HG03439 (cell line): ENCODE data around the gene ZBTB47.

Source experiments
- ATAC-seq: cut with Tn5 transposase; IDR thresholded peaks from one replicate; pipeline ENCODE4 v1.9.1; 2021; ENCODE audit warnings: mild to moderate bottlenecking, moderate library complexity; ENCODE audit not compliant: unreplicated experiment

The ZBTB47 gene

DNA sequence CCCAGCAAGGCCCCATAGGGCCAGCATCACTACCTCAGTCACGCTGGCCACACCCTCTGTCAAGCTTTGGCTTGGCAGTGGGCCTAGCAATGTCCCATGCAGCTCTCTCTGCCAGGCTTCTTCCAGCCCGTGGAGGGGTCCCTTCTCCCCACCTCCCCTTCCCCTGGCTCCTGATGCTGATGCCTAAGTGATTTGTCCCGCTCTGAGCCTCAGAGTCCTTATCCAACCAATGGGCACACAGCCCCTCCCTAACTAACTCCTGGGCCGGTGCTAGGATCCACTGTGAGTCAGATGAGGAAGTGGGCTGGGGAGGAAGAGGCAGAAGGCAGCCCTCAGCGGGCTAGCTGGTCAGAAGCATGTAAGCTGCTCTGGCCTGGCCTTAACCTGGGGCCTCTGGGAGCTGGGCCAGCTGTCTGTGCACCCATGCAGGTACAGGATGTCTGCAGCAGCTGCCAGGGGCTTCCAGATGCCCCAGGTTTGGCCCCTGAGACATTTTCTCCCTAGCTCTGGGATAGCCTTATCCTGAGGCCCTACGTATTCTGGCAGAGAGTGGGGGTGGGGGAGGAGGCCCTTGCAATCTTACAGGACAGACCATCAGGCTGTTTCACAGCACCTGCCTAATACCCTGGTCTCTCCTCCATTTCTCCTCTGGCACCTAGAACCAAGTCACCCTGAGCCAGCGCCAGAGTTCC is 740 bp upstream of the ZBTB47 start:
- ATAC-seq = no peak

DNA sequence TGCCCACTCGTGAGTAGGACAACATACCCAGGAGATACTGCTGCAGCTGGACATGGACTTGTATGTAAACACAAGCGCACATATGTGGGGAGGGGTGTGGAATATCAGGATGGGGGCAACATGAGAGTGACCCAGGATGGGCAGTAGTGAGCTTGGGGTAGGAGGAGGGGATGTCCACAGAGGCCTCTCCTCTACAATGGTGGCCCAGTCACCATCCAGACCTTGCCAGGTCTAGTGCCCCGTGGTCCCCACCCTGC is 266 bp upstream of the ZBTB47 start:
- no peak for ATAC-seq

DNA sequence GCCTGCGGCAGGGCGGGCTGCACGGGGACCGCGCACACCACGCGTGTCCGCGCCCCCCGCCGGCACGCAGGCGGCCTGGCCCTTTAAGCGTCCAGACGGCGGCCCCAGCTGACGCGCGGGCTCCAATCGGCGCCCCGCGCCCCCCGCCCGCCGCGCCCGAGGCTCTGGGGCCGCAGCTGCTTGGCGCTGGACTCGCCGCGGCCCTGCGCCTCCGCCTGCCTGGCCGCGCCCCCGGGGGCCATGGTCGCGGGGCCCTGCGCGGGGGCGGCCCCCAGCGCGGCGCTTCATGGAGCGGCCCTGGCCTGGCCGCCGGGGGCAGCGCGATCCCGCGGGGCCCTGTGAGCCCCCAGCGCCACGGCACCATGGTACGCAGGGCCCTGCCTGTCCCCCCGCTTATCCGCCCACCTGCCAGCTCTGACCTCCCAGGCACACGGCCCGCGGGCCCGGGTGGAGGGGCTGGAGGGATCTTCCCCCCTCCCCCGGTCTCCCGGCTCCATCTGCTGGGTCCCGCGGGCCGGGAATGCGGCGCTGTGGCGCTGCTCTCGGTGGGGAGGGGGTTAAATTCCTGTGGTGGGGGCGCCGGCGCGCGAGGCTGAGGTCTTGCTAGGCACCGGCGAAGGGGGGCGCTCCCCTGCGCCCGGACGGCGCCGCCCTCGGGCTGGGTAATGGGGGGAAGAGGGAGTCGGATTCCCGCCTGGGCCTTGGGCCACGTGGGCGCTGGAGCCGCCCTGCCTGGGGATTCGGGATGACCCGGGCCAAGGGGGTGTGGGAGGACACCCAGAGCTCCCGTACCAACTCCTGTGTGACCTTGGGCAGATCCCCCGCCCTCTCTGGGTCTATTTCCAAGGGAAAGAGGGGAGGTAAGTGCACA is 1.1 kb downstream of the ZBTB47 start:
- no peak for ATAC-seq

DNA sequence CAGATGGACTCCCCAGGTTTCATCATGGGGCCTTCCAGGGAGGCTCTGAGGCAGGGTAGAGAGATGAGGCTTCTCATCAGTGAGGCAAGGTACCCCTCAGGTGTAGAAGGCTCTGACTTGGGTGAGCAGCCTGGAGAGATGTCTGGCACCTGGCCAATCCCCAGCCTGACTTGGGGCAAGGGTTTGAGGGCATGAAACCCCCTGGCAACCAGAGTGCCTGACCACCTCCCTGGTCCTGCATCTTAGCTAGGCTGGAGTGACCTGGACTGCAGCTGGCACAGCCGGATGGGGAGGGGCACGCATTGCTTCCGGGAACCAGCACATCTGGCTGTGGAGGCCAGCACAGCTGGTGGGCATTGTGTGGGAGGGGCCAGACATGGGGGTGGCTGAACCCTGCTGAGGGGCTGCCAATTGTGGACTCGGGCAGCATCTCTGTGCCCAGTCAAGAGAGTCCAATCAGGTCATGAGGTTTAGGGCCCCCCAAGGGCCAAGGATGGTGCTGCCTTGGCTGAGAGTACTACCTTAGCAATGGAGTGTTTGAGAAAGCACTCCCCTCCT is 1.9 kb downstream of the ZBTB47 start:
- ATAC-seq = no peak

DNA sequence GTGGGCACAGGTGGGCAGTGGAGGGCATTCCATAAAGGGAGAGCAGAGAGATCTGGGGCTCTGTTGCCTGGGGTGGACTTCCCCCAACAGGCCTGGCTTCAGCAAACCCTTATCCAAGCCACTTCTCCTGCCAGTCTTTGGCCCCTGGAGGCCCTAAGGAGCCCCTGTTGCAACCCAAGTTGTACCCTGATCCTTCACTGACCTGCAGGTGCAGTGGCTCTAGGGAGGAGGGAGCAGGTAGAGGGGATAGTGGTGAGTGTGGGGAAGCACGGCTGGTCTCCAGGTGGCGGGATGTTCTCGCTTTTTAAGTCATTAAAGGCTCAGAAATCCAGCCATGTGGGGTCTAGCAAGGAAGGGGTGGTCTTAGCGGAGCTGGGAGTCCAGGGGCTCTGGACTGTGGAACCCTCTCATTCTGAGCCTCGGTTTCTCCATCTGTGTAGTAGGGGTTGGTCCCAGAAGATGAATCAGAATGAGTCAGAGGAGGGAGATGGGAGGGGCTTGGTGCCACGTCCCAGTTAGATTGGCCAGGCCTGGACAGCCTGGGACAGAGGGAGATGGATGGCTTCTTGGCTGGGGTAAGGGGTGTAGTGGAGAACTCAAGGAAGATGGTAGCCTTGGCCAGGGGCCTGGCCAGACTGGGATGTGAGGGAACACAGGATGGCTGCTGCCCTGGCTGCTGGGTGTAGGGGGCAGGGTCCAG is 2.6 kb downstream of the ZBTB47 start:
- ATAC-seq = no peak

DNA sequence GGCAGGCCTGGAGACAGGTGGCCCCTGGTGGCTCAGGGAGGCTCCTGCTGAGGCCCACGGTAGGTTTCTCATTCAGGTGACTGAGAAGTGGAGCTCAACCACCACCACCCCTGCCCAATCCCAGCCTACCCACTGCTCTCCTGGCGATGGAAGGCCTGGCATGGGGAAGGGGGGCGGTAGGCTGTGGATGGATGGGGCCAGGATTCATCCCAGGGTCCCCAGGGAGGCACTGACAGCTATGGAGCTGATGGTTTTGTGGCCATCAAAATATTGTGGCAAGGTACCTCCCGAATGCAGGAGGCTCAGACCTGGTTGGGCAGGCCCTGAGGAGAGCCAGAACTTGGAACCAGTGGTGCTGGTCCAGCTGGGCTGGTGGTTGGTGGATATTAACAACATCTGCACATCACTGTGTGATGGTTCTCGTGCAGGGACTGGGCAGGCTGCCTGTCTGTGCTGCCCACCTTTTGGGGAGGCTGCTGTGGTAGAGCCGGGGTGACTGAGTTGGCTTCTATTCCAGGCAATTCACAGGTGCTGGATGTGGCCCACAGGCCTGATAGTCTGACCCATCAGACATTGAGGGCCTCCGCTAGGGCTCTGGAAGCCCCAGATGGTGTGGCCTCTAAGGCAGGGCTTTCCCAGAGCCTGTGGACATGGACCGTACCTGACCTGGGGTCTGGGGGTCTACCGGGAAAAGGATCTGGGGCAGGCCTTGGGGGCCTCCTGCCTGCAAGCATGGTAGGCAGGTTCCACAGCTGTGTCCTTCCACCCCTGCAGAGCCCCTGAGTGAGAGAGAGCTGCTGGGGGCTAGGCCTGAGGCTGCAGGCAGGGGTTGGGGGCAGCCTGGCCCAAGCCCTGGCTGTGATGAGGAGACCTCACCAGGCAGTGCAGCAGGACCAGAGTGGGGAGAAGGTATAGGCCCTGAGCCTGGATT is 3.4 kb downstream of the ZBTB47 start:
- ATAC-seq = no peak

DNA sequence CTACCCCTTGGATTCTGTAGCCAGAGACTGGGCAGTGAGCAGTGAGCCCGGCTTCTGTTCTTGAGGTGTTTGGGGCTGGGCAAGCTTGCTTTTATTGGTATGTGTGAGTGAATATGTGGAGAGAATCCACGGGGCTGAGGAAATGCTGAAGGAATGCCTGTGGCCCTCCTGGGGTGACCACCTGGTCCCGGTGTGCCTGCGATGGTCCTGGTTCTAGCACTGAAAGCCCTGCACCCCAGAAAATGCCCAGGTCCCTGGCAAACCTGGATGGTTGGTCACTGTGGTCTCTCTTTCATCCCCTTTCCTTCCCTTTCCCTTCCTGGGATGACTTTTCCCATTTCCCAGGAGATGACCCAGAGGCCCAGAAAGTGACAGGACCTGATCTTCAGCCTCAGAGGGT is 4.2 kb downstream of the ZBTB47 start:
- ATAC-seq = no peak

DNA sequence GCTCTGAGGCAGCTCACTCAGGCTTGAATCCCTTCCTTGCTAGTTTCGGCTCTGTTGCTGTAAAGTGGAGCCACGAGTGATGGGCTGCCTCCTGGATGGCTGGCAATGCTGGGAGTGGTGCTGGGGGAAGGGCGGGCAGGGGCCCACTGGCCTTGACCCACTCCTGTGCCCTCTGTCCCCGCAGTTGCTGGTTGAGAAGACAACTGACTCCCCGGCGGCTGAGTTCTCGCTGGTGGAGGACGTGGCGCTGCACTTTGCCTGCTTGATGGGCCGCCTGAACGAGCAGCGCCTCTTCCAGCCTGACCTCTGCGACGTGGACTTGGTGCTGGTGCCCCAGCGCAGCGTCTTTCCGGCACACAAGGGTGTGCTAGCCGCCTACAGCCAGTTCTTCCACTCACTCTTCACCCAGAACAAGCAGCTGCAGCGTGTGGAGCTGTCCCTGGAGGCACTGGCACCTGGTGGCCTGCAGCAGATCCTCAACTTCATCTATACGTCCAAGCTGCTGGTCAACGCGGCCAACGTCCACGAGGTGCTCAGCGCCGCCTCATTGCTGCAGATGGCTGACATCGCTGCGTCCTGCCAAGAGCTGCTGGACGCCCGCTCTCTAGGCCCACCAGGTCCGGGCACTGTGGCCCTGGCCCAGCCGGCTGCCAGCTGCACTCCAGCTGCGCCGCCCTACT is 4.7 kb downstream of the ZBTB47 start:
- ATAC-seq = no peak

DNA sequence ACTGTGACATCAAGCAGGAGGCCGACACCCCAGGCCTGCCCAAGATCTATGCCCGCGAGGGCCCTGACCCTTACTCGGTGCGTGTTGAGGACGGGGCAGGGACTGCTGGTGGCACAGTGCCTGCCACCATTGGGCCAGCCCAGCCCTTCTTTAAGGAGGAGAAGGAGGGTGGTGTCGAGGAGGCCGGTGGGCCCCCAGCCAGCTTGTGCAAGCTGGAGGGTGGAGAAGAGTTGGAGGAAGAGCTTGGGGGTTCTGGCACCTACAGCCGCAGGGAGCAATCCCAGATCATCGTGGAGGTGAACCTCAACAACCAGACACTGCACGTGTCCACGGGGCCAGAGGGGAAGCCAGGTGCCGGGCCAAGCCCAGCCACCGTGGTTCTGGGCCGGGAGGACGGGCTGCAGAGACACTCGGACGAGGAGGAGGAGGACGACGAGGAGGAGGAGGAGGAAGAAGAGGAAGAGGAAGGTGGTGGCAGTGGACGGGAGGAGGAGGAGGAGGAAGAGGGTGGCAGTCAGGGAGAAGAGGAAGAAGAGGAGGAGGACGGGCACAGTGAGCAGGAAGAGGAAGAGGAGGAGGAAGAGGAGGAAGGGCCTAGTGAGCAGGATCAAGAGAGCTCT is 5.4 kb downstream of the ZBTB47 start:
- no peak for ATAC-seq

DNA sequence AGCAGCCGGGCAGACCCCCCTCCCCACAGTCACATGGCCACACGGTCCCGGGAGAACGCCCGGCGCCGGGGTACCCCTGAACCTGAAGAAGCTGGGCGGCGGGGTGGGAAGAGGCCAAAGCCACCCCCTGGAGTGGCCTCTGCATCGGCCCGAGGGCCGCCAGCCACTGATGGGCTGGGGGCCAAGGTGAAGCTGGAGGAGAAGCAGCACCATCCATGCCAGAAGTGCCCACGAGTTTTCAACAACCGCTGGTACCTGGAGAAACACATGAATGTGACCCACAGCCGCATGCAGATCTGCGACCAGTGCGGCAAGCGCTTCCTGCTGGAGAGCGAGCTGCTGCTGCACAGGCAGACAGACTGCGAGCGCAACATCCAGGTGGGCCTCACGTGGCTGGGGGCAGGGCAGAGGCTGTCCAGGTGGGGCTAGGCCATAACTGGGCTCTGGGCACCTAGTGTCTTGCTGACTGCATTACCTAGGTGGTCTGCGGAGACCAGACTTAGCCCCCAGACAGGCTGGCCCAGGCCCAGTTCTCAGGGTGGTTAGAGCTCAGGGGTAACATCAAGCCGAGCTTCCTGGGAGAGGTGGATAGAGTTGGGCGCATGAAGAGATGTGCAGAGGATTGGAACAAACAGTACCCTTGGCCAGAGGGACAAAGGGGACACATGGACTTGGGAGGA is 6.1 kb downstream of the ZBTB47 start:
- ATAC-seq = no peak

DNA sequence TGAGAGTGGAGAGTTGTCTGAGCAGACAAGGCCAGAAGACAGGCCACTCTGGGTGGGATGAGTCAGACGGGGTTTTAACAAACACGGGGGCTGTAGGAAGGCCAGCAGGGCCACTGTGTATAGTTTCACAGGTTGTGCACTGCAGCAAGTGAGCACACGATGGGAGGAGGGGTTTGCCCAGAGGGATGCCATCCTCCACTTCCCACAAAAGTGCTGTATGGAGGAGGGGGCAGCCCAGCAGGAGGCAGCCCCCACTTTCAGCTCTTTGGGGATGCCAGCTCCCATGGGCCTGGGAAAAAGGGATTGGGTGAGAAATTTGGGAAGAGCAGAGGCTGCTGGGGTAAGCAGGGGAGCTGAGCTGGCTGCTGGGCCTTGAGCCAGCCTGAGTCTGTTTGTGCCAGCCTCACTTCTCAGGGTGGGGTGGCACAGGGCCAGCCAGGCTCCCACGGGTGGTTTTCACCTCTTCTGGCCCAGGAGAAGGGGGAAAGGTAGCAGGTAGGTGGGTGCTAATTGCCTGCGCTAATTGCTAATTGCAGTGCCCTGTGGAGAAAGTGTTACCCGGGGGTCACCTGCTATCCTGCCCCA is 6.7 kb downstream of the ZBTB47 start:
- ATAC-seq = no peak

DNA sequence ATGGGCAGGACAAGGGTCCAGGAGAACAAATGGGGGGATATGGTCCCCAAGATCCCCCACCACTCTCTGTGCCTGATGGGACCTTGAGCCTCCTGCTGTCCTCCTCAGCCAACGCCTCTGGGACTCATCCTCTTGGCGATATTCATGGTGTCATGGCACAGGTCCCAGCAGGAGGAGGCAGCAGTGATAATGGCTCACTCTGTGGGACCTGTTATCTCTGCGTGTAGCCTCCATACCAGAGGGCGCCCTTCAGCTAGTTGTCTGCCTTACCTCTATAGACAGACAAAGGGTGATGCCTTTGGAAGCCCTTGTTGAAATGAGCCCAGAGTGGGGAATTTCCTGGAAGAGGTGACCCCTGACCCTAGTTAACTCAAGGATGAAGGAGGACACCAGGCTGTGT is 7.4 kb downstream of the ZBTB47 start:
- ATAC-seq = no peak

DNA sequence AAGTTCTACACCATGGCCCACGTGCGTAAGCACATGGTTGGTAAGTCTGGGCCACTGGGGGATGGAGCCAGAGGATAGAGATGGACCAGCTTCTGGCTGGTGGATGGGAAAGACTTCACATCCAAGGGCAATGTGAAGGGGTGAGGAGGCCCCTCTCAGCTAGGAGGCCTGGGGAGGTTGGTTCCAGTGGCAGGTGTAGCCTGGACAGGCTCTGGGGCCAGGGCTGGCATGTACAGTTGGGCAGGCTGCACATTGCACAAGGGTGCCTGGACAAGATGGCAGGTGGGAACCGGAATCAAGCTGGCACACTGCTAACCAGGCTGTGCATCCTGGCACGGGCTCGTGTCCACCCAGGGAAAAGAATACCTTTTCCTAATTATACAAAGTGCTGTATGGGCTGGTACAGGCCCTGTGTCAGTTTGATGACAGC is 8.1 kb downstream of the ZBTB47 start:
- ATAC-seq = no peak

DNA sequence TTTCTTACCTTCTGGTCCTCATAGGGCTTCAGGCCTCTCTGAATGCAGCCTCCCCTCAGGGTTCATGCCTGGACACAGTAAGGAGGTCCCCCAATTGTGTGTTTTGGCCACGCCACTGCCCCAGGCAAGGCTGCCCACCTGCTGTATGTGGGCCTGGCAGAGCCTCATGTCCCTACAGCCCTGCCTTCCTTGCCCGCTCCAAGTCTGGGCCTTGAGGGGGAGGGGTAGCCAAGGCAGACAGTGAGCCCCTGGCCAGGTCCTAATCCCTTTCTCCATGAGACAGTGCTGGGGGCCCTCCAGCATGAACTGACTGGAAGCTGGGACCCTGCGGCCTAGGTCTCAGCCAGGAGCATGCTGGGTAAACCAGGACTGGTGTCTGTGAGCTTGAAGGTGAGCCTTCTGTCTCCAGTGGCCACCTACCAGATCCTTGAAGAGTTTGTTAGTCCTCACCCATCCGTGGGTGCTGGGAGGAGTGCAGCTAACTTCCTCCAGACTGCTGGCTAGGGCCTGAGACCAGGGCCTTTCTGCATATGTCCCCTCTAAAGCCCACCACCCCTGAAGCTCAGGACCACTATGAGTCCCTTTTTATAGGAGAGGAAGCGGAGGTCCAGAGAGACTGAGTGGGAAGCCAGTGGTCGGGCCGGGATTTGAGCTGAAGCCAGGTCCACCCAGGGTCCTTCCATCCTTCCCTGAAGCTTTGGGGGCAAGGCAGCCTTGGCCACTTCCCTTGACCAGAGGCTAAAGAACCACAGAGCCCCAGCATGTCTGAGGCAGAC is 8.7 kb downstream of the ZBTB47 start:
- no peak for ATAC-seq

DNA sequence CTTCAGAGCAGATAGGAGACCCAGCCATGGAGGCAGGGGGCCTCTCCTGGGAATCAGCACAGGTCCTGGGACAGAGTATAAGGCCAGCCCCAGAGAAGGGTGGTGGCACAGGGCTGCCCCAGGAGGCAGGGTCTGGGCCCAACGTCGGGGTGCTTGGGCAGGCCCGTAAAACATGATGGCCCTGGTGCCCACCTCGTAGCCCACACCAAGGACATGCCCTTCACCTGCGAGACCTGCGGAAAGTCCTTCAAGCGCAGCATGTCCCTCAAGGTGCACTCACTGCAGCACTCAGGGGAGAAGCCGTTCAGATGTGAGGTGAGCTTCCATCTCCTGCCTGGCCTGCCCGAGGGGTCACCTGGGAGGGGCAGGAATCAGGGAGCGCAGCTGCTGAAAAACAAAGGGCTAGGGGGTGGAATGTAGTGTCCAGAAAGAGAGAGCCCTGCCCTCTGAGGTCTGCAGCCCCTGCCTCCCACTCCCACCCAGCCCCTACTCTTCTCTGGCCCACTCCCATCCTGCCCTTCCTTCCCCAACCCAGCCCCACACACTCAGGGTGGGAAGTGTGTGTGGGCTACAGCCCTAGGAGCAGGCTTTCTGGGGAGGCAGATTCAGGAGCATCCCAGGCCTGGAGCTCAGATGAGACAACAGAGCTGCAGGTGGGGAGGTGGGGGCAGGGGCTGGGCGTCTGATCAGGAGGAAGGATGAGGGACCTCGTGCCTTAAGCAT is 9.5 kb downstream of the ZBTB47 start:
- no peak for ATAC-seq

DNA sequence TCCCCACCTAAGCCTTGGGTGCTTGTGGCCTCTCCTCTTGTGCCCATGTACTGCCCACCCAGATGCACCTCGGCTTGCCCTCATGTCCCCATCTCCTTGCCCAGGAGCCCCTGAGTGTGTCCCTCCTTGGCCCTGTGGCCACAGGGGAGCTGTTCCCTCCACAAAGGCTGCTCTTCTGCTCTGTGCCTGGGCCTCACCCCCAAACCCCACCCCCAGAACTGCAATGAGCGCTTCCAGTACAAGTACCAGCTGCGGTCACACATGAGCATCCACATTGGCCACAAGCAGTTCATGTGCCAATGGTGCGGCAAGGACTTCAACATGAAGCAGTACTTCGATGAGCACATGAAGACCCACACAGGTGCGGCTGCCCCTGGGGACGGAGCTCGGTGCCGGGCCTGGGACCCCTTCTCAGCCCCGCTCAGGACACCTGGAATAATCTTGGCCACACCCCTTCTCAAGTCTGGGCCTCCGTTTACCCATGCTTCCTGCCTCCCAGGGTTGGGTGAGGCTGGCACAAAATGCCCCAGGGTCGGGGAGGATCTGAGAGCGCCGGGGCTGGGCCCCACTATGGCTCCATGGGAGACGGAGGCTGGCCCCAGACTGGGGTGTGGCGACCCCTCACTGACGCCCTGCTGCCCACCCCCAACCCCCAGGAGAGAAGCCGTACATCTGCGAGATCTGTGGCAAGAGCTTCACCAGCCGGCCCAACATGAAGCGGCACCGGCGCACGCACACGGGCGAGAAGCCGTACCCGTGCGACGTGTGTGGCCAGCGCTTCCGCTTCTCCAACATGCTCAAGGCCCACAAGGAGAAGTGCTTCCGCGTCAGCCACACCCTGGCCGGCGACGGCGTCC is 10.3 kb downstream of the ZBTB47 start:
- no peak for ATAC-seq
